GM10266 (cell line): ENCODE results near the gene KCNK7.

Experiments
- DNase-seq: peaks from one replicate; pipeline ENCODE4 v3.0.0; 2012; ENCODE audit errors: extremely low spot score
- TF ChIP-seq, protein P1 (sequence below): IDR thresholded peaks from 2 replicates; pipeline ENCODE4 v1.5.1; 2012; ENCODE audit warnings: mild to moderate bottlenecking, low read depth; ENCODE audit not compliant: control insufficient read depth, insufficient read depth; ENCODE audit errors: missing control alignments

The KCNK7 gene

DNA sequence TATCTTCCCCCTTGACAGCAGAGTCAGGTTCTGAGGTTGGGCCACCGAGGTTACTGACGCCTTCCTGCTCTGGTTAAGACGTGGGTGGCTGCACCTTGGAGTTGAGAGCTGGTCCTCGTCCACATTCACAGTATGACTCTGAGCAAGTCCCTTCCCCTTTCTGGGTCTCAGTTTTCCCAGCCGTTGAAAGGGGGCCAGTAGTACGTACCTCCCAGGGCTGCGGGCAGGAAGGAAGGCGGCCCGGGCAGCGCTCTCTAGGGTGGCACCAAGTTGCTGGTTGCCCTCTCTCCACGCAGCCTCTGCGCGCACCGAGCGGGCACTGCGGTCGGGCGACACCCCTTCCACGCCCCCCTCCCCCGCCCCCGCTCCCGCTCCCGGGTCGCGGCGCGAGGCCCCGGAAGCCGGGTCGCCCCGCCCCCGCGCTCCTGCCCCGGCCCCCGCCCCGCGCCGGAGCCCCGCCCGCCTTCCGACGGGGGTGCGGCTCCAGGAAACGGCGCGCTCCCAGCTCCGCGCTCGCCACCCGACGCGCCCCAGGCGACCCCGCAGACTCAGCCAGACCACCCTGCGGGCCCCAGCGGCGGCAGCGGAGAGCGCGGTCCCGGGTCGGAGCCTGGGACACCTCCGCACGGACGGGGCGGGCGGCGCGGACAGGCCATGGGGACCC, 19.9 kb downstream of the KCNK7 start, which contains the start of gene EHBP1L1:
Gene EHBP1L1, plus strand, starts transcription at position 486 of the 664 bp plus-strand sequence. CDS start 250 bp downstream, outside the sequence.
- TF ChIP-seq, protein P1, sequence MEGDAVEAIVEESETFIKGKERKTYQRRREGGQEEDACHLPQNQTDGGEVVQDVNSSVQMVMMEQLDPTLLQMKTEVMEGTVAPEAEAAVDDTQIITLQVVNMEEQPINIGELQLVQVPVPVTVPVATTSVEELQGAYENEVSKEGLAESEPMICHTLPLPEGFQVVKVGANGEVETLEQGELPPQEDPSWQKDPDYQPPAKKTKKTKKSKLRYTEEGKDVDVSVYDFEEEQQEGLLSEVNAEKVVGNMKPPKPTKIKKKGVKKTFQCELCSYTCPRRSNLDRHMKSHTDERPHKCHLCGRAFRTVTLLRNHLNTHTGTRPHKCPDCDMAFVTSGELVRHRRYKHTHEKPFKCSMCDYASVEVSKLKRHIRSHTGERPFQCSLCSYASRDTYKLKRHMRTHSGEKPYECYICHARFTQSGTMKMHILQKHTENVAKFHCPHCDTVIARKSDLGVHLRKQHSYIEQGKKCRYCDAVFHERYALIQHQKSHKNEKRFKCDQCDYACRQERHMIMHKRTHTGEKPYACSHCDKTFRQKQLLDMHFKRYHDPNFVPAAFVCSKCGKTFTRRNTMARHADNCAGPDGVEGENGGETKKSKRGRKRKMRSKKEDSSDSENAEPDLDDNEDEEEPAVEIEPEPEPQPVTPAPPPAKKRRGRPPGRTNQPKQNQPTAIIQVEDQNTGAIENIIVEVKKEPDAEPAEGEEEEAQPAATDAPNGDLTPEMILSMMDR = no peak

DNA sequence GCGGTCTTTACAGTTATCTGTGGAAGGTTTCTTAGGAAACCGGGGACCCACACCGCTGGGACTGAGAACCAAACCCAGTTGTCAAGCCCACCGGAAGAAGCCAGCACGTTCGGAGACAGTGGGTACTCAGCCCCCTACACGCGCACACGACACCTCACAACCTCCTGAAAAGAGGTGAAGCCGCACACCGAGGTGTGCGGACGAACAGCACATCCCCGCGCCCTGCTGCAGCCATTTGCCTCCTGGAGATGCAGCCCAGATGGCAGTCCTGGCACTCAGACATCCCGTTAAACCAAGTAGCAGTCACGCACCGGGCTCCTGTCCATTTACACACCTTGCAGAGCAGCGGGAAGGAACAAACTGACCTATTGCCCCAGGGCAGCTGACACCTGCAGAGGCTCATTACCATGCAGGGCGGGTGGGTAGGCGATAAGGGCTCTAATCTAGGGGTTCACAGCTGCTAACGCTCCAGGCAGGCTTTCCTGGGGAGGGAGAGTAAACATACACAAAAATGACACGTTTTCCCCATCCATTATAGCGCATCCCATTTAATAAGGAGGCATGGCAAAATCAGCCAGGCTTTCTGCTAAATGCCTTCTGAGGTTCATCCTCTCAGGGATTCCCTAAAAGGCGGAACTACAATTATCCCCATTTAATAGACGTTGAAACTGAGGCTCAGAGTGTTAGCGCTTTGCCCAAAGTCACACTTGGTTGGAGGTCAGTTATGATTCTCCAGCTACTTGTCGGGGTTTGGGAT, 20.6 kb downstream of the KCNK7 start:
- TF ChIP-seq, protein P1 = no peak
- no peak for DNase-seq

More for the DNA sequence above, 19.9 kb downstream of the KCNK7 start, which contains the start of gene EHBP1L1:
- DNase-seq = peak; percentile 95

DNA sequence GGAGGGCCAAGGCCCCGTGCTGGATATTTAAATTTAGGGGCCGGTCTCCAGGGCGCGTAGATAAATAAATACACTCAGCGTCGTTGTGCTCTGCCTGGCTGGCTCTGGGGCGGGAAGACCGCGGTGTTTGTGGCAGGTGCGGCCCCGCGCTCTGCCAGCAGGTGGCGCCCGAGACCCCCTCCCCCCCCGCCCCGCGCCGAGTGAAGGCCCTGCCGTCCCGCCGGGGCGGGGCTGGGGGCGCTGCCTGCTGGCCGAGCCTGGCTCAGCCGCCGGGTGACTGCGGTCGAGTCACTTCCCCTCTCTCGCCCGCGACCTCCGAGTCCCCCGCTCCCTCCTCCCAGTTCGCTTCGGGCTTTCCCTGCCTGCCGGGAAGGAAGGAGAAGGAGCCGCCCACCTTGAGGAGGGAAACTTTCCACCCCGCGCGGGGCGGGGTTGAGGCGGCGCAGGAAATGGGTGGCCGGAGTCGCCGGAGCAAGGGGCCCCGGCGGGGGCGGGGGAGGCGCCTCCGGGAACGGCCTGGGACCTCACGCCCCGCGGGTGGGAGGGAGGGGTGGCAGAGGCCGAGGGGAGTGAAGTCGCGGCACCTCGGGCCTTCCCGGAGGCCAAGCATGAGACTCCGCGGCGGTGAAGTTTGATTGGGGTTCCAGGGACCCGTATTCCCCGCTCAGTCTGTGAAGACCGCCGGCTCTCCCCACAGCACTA, 21.3 kb downstream of the KCNK7 start:
- DNase-seq = peak; percentile 98
- TF ChIP-seq, protein P1 = peak; percentile 81

DNA sequence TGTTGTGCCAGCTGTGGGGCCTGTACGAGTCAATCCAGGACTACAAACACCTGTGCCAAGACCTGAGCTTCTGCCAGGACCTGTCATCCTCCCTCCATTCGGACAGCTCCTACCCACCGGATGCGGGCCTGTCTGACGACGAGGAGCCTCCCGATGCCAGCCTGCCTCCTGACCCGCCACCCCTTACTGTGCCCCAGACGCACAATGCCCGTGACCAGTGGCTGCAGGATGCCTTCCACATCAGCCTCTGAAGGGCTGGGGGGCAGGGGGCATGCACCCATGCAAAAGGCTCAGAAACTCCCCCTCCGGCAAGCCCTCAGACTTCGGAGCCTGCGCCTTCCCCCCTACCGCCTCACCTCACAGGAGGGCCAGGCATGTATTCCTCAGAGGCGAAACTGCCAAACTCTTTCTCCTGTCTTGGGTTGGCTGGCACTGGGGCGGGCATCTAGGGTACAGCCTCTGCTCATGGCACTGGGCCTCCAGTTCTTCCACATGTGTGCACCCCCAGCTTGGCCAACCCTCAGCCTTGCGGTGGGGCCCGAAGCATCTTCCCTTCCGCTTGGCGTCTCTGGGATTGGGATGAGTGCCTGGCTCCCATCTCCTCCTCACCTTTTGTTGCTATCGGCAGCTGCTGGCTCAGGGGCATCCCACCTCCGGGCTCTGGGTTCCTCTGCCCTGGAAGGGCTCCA, 22.1 kb downstream of the KCNK7 start:
- TF ChIP-seq, protein P1 = peak; percentile 11

DNA sequence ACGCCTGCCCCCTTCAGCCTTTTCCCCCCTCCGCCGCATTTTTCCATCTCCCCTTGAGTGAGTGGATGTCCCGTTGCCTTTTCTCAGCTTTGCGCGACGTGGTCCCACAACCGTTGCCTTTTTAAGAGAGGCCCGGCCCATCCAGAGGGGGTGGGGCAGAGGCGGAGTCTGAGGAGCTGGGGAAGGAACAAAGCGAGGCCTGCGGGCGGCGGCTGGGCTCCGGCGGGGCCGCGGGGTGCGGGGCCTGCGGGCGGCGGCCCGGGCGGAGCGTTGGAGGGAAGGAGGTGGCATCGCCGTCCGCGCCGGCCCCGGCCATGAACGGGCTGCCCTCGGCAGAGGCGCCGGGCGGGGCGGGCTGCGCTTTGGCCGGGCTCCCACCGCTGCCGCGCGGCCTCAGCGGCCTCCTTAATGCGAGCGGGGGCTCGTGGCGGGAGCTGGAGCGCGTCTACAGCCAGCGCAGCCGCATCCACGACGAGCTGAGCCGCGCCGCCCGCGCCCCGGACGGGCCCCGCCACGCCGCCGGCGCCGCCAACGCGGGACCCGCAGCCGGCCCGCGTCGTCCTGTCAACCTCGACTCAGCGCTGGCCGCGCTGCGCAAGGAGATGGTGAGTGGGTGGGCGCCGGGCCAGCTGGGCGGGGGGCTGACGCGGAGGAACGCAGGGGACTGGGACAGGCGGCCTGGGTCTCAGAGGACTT, 23.1 kb downstream of the KCNK7 start, which contains the start of gene FAM89B:
Gene FAM89B, plus strand, starts transcription at position 183 of the 696 bp plus-strand sequence. Its CDS starts 132 bp downstream, at position 315.
- peak; percentile 87 for DNase-seq
- TF ChIP-seq, protein P1 = no peak

More for the DNA sequence above, 22.1 kb downstream of the KCNK7 start:
- no peak for DNase-seq

DNA sequence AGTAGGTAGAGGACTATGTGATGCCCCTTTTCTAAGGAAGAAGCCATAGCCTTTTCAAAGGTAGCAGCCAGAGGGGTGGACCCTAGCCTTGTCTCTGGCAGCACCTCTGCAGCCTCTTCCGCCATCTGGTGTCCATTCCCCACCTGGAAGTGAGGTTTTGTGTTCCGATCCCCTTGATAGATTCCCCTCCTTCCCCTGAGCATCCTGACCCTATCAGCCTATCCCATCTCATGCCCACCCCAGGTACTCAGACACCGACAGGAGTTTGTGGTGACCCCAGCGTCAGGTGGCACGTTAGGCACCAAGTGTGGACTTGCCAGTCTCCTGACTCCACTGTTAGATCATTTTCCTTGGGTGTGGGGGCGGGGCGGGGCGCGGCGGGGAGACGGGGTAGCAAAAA, 23.7 kb downstream of the KCNK7 start:
- TF ChIP-seq, protein P1 = peak; percentile 33
- DNase-seq = no peak
